ENCODE measurements around the gene MIA.
"Not testable (repeated sequence)": the region's sequence is repeated elsewhere in the genome, so short reads cannot be mapped to it uniquely, and the experiment has no call there.

Gene MIA

DNA sequence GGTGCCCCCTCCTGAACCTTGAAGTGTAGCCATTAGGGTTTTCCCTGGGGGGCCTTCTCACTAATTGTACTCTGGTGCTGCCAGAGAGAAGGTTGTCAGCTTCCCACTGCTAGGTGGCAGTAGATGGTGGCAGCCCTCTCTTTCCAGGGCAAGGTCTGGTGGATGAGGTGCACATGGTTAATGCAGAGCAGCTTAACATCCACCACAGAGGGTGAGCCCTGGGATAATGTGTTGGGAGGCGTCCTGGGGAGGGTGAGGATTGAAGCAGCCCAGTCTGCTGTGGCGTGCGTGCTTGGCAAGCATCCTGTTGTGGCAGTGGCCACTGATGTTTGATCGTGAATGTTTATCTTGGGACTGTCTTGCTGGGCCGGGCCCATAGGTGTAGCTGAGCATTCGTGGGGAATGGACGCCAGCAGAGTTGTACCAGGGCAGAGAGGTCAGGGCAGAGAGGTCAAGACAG, 29.5 kb downstream of the MIA start:
- no peak for DNase-seq

DNA sequence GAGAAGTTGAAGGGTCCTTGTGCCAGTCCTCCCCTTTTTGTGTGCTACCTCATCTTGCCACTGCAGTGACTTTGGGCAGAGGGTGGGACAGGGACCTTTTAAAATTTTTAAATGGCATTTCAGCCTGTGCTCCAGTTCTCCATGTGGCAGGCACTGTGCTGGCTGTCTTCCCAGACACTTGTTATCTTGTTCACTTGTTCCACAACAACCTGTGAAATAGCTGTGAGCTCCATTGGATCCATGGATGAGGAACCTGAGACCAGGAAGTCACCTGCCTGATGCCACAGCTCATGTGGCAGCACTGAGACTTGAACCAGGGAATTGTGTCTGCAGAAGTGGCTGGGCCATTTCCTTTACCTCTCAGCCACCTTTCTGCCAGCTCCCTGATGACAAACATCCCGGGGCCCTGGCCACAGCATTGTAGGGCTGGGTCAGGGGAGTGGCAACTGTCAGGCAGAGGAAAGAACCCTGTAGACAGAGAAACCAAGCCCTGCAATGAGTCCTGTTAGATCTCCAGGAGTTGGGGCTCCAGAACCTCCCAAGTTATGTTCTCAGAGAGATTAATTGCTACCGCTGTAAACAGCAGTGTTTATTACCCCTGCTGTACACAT, 30.0 kb downstream of the MIA start:
- DNase-seq: no peak

DNA sequence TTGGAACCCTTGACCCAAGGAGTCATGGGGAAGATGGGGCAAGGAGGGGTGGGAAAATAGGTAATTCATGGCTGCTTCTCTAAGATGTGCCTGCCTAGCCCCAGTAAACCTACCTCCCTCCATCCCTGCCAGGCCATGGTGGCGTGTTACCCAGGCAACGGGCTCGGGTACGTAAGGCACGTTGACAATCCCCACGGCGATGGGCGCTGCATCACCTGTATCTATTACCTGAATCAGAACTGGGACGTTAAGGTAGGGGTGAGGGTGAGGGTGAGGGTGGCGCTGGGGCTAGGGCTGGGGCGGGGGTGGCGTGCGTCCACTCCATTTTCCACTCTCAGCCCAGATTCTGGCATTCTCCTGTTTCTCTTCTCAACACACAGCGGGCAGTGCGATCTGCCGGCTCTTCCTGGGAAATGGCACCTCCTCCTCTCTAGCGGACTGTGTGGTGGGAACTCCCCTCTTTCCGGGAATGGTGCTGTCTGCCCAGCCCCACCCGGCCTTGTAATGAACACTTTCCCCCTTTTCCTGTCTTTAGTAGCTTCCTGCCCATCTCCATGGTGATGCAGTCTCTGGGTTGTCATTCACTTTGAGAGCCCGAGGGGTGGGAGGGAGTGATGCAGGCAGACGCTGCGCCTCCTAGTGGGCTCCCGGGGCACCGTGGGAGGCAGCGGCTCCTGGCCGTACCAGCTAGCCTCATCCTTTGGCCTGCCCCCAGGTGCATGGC, 31.3 kb downstream of the MIA start:
- no peak for DNase-seq

DNA sequence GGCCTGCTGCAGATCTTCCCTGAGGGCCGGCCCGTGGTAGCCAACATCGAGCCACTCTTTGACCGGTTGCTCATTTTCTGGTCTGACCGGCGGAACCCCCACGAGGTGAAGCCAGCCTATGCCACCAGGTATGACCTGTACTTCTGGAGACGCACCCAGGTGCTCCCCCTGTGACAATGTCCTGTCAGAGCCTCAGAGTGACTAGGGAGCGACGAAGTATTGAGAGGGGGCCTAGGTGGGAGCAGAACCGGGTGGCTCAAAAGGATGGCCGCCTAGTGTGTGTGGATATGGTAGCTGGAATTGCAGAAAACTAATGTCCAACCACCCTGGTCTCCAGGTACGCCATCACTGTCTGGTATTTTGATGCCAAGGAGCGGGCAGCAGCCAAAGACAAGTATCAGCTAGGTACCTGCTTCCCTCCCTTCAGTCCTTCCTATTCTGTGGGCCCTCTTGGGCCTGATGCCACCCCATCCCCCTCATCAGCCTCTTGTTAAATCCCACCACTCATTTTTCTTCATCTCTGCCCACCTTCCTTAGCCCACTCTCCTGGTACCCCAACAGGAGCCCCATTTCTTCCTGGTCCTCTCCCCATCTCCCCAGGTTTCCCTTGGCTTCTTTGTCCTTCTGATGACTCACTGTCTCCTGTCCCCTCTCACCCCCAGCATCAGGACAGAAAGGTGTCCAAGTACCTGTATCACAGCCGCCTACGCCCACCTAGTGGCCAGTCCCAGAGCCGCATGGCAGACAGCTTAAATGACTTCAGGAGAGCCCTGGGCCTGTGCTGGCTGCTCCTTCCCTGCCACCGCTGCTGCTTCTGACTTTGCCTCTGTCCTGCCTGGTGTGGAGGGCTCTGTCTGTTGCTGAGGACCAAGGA, 32.1 kb downstream of the MIA start:
- no peak for DNase-seq

DNA sequence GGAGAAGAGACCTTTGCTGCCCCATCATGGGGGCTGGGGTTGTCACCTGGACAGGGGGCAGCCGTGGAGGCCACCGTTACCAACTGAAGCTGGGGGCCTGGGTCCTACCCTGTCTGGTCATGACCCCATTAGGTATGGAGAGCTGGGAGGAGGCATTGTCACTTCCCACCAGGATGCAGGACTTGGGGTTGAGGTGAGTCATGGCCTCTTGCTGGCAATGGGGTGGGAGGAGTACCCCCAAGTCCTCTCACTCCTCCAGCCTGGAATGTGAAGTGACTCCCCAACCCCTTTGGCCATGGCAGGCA, 32.7 kb downstream of the MIA start:
- no peak for DNase-seq

DNA sequence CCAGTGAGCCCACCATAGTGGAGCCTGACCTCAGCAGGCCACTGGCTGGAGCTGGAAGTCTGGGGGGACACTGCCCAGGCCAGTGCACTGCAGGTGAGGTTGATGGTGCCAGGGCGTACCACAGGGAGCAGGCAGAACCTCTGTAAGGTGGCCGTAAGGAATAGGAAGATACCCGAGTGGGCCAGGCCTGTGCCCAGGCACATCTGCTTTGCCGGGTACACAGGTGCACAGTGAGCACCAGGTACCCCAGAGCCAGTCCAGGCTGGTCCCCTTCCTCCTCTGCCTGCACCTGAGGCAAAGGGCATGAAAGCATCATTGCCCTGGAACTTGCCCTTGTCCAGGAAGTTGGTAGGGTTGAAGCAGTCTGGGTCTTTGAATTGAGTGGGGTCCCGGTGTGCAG, 33.2 kb downstream of the MIA start:
- no peak for DNase-seq

DNA sequence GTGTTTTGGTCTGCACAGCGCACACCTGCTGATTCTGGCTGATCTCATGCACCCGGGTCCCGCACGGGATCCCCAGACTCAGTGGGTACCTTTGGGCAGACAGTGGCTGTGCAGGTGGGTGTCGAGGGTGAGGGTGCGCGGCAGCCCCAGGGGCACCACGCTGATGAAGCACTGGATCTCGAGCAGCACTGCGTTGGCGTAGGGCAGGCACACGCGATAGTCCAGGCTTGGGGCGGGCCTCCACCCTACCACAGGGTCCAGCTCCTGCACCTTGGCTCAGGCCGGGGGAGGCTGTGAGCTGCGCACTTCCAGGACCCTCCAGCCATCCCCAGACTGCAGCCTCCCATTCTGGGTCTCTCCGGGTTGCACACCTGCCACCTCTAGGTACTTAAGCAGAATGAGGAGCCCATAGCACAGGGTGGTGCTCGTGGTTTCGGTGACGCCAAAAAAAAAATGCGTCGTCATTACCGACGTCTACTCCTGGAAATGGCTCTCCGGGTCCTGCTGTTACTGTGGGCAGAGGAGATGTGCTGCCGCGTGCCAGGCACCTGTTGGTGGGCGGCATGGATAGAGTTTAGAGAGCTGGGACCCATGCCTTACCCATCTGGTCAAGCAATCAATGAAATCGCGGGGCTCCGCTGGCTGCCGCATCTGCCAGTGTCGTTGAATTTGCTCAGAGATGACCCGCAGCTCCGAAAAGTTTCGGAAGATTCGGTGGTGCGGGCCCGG, 34.2 kb downstream of the MIA start:
- no peak for DNase-seq

DNA sequence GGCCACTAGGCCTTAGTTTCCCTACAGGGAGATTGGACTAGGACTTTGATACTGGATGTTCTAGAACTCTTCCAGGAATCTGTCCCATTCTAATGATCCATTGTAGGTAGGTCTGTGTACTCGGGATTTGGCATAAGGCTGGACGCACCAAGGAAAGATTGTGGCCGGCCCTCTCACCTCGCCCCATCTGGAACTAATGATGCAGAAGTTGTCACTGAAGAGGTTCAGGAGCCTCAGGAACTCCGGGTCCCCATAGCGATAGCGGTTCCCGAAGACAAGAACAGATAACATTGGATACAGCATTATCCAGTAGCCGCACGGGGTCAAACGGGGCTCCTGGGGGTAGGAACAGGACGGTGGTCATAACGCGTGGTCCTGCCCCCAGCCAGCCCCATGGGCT, 34.8 kb downstream of the MIA start:
- DNase-seq: no peak

DNA sequence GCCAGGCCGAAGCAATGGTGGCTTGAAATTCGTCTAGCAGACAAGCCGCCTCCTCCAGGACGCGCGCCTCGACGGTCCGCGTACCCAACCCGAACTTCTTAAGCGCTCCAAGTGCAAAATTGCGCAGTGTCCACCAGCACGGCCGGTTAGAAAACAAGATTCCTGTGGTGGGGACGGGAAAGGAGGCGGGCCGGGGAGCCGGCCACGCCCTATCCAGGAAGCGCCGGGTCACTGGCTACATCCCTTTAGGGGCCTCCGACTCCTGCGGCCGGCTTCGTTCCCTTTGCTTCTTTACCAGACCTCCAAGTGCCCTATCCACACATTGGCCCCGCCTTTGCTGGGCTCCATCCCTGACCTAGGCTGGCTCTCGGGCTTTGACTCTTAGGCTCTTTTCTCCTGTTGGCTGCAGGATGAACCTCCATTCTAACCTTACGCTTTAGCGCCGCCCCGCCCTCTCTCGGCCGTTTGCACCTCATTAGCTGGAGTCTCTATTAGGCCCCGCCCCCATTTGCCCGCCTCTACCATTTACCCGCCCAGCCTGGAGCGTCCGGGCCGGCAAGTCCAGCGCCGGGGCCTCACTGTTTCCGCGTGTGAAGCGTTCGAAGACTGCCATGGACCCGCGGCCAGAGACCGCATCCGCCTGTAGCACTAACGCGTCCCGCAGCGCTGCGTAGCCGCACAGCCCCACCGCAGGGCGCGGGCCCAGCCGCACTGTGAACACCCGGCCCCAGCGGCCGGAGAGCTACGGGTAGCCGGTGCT, 35.5 kb downstream of the MIA start:
- not testable (repeated sequence) for DNase-seq

DNA sequence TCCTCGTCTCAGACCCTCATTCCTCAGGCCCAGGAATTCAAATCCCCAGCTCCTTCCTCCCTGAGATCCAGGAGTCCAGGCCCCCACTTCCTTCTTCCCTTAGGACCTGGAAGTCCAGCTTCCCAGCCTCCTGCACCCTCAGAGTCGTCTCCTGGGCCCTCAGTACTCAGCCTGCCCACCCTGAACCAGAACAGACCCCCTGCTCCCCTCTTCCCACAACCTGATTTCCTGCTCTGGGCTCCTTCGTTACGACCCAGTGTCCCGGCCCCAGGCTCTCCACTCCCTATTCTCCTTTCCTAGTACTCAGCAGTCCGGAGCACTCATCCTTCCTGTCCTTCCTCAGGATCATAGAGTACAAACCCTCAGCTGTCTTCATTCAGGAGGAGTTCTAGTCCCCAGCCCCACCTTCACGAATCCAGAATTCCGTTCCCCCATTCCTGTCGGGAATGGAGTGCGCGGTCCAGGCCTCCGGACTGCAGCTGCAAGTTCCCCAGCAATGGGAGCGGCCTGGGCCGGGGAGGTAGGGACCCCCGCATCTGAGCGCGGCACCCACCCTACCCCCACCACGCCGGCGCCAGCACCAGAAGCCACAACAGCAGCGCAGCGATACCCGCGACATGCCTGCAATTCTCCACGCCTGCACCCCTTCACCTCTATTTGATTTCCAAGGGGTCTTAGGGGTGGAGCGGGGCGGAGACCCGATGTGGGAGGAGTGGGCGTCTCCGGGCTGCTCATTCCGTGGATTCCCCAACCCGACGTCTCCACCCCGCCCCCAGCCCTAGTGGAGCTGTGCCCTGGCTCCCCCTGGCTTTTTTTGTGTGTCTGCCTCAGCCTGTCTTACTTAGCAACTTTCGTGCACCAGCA, 36.4 kb downstream of the MIA start:
- DNase-seq: no peak

DNA sequence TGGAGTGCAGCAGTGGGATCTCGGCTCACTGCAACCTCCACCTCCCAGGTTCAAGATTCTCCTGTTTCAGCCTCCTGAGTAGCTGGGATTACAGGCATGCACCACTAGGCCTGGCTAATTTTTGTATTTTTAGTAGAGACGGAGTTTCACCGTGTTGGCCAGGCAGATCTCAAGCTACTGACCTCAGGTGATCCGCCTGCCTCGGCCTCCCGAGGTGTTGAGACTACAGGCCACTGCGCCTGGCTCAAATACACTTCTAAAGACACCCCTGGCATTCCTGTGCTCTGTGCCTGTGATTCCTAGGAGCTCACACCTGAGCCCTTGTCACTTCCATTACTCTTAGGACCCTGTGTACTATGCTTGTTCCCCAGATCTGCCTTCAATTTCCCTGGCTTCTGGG, 37.2 kb downstream of the MIA start:
- not testable (repeated sequence) for DNase-seq

DNA sequence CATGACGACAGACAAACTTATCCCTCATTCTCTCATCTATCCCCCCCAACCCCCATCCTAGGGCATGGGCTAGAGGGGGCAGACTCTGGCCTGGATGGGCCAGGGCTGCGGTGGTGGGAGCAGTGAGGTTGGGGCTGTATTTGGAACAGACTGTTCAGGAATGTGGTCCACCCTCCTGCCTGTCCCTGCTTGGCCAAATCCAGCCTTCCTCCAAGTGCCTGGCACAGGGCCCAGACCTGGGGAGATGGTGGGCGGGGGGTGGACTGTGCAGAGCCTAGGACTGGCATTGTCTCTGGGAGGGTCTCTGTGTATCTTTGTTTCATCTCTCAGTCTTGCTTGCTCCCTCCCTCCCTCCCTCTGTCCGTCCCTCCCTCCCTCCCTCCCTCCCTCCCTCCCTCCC, 37.9 kb downstream of the MIA start:
- DNase-seq: no peak

DNA sequence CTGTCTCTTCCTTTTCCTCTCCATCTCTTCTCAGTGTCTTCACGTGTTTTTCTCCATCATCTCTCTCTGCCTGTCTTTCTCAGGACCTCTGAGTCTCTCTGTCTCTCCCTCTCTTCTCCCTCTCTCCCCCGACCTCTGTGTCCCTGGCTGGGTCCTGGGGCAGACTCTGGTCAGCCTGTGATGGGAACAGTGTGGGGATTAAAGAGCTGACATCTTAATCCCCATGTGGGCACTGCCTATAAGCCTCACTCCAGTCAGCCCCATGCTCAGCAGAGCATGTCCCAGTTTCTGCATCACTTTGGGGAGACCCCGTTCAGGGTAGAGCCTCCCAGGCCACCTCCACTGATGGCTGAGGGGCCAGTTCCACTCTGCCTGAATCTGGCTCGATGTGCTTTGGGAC, 39.9 kb downstream of the MIA start:
- DNase-seq: no peak

DNA sequence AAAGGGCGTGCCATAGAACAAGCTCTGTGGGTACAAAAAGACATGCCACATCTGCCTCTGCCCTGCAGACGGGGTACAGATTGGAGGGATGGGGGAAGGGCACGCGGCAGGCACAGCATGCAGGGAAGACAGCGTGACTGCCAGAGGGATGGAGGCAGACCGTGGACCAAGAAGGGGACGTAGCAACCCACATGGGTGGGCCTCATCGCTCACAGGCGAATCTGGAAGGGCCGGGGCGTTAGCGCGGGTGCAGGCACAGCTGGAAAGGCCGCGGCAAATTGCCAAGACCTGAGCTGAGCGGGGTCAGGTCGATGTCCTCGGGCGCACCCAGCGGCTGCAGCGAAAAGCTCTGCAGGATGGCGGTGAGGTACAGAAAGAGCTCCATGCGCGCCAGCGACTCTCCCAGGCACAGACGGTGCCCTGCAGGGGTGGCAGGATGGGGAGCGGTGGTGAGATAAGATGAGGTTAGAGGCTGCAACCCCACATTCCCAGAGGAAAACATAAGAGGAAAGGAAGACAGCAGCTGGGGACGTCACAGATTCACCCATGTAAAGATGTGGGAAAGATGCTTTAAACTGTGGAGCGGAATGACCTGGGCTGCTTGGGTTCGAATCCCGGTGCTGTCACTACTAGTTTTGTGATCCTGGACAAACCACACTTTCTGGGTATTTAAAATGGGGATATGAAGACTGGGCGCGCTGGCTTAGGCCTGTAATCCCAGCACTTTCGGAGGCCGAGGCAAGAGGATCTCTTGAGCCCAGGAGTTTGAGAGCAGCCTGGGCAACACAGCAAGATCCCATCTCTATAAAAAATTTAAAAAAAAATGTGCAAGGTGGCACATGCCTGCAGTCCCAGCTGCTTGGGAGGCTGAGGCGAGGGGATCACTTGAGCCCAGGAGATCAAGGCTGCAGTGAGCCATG, 43.4 kb downstream of the MIA start:
- DNase-seq: not testable (repeated sequence)

DNA sequence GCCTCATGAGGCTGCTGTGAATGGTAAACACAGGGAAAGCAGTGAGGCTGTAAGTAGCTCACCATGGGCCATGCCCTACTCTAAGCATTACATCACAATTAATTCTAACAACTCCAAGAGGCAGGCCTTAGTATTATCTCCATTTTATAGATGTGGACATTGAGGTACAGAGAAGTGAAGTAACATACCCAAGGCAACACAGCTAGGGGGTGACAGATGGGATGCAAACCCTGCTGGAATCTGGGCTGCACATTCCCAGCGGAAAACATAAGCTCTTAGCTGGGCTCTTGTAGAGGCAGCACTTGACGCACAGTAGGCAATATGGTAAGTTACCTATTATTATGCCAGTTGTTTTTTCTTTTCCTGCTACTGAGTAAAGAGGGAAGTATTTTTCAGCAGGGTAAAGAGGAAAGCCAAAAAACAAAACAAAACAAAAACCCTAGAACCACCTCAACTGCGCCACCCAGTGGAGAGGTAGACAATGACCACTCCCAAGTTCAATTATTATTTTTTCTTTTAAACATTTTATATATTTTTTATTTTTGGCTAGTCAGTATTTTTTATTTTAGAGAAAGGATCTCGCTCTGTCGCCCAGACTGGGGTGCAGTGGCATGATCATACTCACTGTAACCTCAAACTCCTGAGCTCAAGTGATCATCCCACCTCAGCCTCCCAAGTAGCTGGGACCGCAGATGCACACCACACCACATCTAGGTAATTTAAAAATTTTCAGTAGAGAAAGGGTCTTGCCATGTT, 44.3 kb downstream of the MIA start:
- not testable (repeated sequence) for DNase-seq

DNA sequence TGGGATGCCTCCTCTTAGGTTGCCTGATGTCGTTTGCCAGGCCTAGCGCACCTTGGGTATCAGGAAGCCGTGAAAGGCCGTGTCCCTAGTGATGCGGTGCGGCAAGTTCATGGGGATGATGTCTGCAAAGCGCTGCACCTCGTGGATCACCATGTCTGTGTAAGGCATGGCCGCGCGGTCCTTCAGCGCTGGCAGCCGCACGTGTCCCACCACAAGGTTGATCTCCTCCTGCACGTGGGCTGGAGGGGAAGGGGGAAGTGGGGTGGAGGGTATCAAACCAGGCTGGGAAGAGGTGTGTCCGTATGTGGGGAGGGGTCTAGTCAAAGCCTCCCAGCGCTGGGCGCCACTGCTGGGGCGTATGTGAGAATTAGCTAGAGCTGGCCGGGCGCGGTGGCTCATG, 46.8 kb downstream of the MIA start:
- DNase-seq: no peak

DNA sequence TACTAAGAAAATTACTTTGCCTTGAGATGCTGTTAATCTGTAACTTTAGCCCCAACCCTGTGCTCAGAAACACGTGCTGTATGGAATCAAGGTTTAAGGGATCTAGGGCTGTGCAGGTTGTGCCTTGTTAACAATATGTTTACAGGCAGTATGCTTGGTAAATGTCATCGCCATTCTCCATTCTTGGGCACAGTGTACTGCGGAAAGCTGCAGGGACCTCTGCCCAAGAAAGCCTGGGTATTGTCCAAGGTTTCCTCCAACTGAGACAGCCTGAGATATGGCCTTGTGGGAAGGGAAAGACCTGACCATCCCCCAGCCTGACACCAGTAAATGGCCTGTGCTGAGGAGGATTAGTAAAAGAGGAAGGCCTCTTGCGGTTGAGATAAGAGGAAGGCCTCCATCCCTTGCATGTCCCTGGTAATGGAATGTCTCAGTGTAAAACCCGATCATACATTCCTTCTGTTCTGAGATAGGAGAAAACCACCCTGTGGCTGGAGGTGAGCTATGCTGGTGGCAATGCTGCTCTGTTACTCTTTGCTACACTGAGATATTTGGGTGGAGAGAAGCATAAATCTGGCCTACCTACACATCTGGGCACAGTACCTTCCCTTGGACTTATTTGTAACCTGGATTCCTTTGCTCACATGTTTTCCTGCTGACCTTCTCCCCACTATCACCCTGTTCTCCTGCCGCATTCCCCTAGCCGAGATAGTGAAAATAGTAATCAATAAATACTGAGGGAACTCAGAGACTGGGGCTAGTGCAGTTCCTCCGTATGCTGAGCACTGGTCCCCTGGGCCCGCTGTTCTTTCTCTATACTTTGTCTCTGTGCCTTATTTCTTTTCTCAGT, 47.6 kb downstream of the MIA start:
- DNase-seq: not testable (repeated sequence)

DNA sequence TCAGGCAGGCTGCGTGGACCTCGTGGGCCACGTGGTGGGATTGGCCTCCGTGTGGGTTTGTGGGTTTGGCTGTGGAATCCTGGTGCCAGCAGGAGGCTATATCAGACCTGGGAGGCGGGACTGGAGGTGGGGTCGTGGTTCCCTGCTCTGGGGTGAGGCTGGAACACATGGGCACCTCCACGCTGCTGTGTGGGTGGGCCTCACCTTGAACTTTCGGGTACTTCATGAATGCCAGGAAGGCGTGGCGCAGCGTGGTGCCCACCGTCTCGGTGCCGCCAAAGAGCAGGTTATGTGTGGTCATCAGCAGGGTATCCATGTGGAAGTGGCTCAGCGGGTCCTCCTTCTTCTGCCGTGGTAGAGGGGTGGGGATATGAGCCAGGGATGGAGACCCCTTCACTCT, 49.6 kb downstream of the MIA start:
- DNase-seq: not testable (repeated sequence)
